Measurements from ENCODE around the gene AGAP6. TPM values are rescaled to one million over a fixed set of nuclear protein-coding genes. Genes with fewer than 3 reads are reported as not detected.
"Not testable (repeated sequence)": the region's sequence is repeated elsewhere in the genome, so short reads cannot be mapped to it uniquely, and the experiment has no call there.

AGAP6 gene
- total RNA-seq (2014; rRNA removed; shearing (Covaris generic)), result 0.62 and 3.6 TPM in 2 replicates

- not testable (repeated sequence) for DNase-seq (ENCODE audit: low spot score)
Measured at GRCh38 chr10:49988376-49988775, at the start of gene AGAP6. Gene AGAP6, plus strand, starts transcription at chr10:49988406. Its CDS starts 310 bp downstream, at chr10:49988716.

GRCh38 chr10:49941447-49942338 is 46.5 kb upstream of the AGAP6 start, which contains the start of the genes PARG and TIMM23B:
Gene PARG, minus strand, starts transcription at chr10:49942027. Its CDS starts 302 bp downstream, at chr10:49941725.
Gene TIMM23B, plus strand, starts transcription at chr10:49942053. Its CDS starts 142 bp downstream, at chr10:49942195.
- peak; percentile 53 for DNase-seq (ENCODE audit: low spot score)

DNA sequence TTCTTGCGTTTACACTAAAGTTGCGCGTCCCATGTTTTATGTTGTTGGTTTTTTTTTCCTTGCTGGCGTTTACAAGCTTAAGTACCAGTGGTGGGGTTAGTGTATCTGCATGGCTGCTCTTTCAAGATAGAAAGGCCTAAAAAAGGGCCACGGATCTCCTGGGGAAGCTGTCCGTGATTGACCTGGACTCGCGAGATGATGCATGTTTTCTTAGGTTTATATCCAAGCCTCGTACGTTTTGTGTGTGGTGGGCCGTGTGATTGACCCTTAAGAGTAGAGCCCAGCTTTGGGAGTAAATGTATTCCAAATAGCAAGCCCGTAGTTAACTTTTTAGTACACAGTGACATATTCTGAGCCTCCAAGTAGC is 45.9 kb upstream of the AGAP6 start:
- DNase-seq (ENCODE audit: low spot score), result not testable (repeated sequence)

DNA sequence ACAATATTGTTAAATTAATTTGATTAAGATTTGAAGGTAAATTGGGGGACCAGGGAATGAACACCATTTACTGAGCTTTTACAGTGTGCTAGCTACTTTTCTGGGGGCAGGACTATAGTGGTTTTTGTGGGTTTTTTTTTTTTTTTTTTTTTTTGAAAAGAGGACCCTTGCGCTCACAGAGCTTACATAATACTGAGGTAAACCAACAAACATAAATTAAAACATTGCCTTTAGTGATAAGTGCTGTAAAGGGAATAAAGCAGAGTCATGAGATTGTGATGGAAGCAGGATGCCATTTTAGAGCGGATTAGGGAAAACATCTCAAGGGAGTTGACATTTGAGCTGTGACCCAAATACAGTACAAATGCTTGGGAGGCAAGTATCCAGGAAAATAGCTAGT is 44.6 kb upstream of the AGAP6 start:
- not testable (repeated sequence) for DNase-seq (ENCODE audit: low spot score)

- DNase-seq (ENCODE audit: low spot score), result not testable (repeated sequence)
Measured at GRCh38 chr10:49948142-49948541, 40.1 kb upstream of the AGAP6 start.

DNA sequence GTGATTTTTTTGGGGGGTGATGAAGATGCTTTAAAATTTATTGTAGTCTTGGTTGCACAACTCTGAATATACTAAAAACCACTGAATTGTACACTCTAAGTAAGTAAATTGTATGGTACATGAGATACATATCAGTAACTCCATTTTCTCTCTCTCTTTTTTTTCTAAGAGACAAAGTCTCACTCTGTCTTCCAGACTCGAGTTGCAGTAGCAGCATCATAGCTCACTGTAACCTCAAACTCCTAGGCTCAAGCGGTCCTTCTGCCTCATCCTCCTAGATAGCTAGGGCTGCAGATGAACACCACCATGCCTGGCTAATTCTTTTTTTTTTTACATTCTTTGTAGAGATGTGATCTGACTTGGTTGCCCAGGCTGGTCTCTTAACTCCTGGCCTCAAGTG is 39.5 kb upstream of the AGAP6 start:
- not testable (repeated sequence) for DNase-seq (ENCODE audit: low spot score)

DNA sequence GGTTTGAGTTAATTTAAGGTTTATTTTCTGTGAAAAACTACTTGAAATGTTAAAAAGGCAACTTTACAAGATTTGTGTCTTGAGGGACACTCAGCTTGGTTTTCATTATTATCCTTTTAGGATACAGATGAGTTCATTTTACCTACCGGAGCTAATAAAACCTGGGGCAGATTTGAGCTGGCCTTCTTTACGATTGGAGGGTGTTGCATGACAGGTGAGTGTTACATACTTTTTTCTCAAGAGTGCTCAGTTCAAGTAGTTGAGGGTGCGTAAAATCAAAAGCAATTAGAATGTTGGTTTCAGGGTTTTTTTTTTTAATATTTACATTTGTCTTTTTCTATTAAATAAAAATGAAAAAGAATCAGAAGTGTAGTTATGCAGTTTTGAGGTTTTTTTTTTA is 36.2 kb upstream of the AGAP6 start:
- not testable (repeated sequence) for DNase-seq (ENCODE audit: low spot score)

- DNase-seq (ENCODE audit: low spot score), result not testable (repeated sequence)
Measured at GRCh38 chr10:49953122-49953521, 35.1 kb upstream of the AGAP6 start.

- not testable (repeated sequence) for DNase-seq (ENCODE audit: low spot score)
Measured at GRCh38 chr10:49970331-49970857, 17.8 kb upstream of the AGAP6 start.

- not testable (repeated sequence) for DNase-seq (ENCODE audit: low spot score)
Measured at GRCh38 chr10:49971466-49971865, 16.7 kb upstream of the AGAP6 start.

GRCh38 chr10:49972094-49972493 is 16.1 kb upstream of the AGAP6 start:
- DNase-seq (ENCODE audit: low spot score), result not testable (repeated sequence)

GRCh38 chr10:49977756-49978155 is 10.4 kb upstream of the AGAP6 start:
- not testable (repeated sequence) for DNase-seq (ENCODE audit: low spot score)

- DNase-seq (ENCODE audit: low spot score), result not testable (repeated sequence)
Measured at GRCh38 chr10:49987207-49987606, 999 bp upstream of the AGAP6 start.

DNA sequence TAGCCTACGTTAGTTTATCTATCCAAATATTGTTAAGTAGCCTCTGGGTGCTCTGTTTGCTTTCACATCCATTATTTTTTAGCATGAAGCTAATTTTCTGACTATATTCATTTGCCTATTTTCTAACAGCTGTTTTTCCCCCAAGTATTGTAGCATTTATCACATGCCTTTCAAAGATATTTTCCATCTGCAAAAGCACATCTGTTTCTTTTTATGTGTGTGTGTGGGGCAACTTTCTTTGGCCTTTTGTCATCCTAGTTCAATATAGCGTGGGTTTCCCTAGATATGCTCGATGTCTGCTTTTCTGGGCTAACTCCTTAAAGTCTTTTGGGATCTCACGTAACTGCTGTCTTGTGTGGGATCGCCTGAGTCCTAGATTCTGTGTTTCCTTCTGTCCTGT is 7.1 kb downstream of the AGAP6 start:
- DNase-seq (ENCODE audit: low spot score), result not testable (repeated sequence)

- DNase-seq (ENCODE audit: low spot score), result not testable (repeated sequence)
Measured at GRCh38 chr10:50014024-50014423, 25.8 kb downstream of the AGAP6 start.

GRCh38 chr10:50015596-50016220 is 27.5 kb downstream of the AGAP6 start:
- not testable (repeated sequence) for DNase-seq (ENCODE audit: low spot score)

- peak; percentile 11 for DNase-seq (ENCODE audit: low spot score)
Measured at GRCh38 chr10:50016926-50017325, 28.7 kb downstream of the AGAP6 start.

- not testable (repeated sequence) for DNase-seq (ENCODE audit: low spot score)
Measured at GRCh38 chr10:50017646-50018045, 29.4 kb downstream of the AGAP6 start.

DNA sequence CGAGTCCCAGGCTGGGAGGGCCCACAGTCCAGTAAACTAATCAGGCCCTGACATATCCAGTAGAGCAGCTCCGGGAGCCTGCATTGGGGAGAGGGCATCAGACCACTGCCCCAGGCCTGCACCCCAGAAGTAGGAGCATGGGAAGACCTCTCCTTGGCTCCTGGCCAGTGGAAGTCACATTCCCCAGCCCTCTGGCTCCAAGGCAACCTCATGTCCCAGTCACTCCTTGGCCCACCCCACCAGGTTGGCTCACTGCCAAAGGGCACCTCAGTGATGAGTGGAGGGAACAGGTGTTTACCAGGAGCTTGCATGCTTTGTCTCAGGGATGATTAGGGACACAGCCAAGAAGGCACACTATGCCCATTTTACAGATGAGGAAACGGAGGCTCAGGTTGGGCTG is 31.1 kb downstream of the AGAP6 start:
- not testable (repeated sequence) for DNase-seq (ENCODE audit: low spot score)

GRCh38 chr10:50020451-50021024 is 32.3 kb downstream of the AGAP6 start:
- DNase-seq (ENCODE audit: low spot score), result not testable (repeated sequence)

DNA sequence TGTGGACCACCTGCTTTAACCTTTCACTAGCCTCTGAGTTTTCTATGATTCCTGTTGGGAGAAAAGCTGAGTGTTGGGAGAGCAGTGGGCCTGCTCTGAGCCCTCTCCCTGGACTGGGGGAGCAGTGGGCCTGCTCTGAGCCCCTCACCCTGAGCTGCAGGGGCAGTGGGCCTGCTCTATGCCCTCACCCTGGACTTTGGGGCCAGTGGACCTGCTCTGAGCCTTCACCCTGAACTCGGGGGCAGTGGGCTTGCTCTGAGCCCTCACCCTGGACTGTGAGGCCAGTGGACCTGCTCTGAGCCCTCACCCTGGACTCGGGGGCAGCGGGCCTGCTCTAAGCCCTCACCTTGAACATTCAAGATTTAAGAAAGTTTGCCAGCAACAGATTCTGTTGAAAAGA is 33.4 kb downstream of the AGAP6 start:
- no peak for DNase-seq (ENCODE audit: low spot score)
